ENCODE data around the gene SPATA20.

SPATA20 gene

GRCh38 chr17:50579399-50579798 lies 32.4 kb downstream of the SPATA20 start:
- Histone ChIP-seq H3K4me1 (ENCODE audit: insufficient read depth, low read length) (peaks cover 11% of the 10 kb centered on the region), H3K9me3 (ENCODE audit: control insufficient read depth, insufficient read depth, low read length) (no peaks in the 10 kb centered on the region), H3K9ac (ENCODE audit: low read depth, low read length) (no peak overlapping the region), H3K36me3 (ENCODE audit: insufficient read depth, low read length) (no peaks in the 10 kb centered on the region)

- no peak overlapping the region for H3K9ac ChIP-seq (ENCODE audit: low read depth, low read length)
- H3K4me1 ChIP-seq (ENCODE audit: insufficient read depth, low read length): peaks cover 6% of the 10 kb centered on the region; the same call in 1 of the 2 replicates
- H3K9me3 ChIP-seq (ENCODE audit: control insufficient read depth, insufficient read depth, low read length): no peaks in the 10 kb centered on the region
- no peaks in the 10 kb centered on the region for H3K36me3 ChIP-seq (ENCODE audit: insufficient read depth, low read length)
These were observed 33.7 kb downstream of the SPATA20 start for GRCh38 chr17:50580646-50581045.

- no peak overlapping the region for H3K9ac ChIP-seq (ENCODE audit: low read depth, low read length)
- peaks cover 9% of the 10 kb centered on the region; the same call in 1 of the 2 replicates for H3K4me1 ChIP-seq (ENCODE audit: insufficient read depth, low read length)
- H3K36me3 ChIP-seq (ENCODE audit: insufficient read depth, low read length): no peaks in the 10 kb centered on the region
- H3K9me3 ChIP-seq (ENCODE audit: control insufficient read depth, insufficient read depth, low read length): no peaks in the 10 kb centered on the region
These were observed 34.3 kb downstream of the SPATA20 start for GRCh38 chr17:50581316-50581715.

GRCh38 chr17:50582741-50583140 lies 35.8 kb downstream of the SPATA20 start:
- Histone ChIP-seq H3K4me1 (ENCODE audit: insufficient read depth, low read length) (peaks cover 16% of the 10 kb centered on the region; the same call in 1 of the 2 replicates), H3K9me3 (ENCODE audit: control insufficient read depth, insufficient read depth, low read length) (no peaks in the 10 kb centered on the region), H3K36me3 (ENCODE audit: insufficient read depth, low read length) (no peaks in the 10 kb centered on the region), H3K9ac (ENCODE audit: low read depth, low read length) (no peak overlapping the region)

GRCh38 chr17:50583641-50584040 lies 36.7 kb downstream of the SPATA20 start:
- no peak overlapping the region for H3K9ac ChIP-seq (ENCODE audit: low read depth, low read length)
- no peaks in the 10 kb centered on the region for H3K36me3 ChIP-seq (ENCODE audit: insufficient read depth, low read length)
- peaks cover 16% of the 10 kb centered on the region; the same call in 1 of the 2 replicates for H3K4me1 ChIP-seq (ENCODE audit: insufficient read depth, low read length)
- no peaks in the 10 kb centered on the region for H3K9me3 ChIP-seq (ENCODE audit: control insufficient read depth, insufficient read depth, low read length)

- Histone ChIP-seq H3K9ac (ENCODE audit: low read depth, low read length) (no peak overlapping the region), H3K4me1 (ENCODE audit: insufficient read depth, low read length) (peaks cover 16% of the 10 kb centered on the region; the same call in 1 of the 2 replicates), H3K9me3 (ENCODE audit: control insufficient read depth, insufficient read depth, low read length) (no peaks in the 10 kb centered on the region), H3K36me3 (ENCODE audit: insufficient read depth, low read length) (no peaks in the 10 kb centered on the region)
These were observed 37.1 kb downstream of the SPATA20 start for GRCh38 chr17:50584116-50584515.

- peaks cover 16% of the 10 kb centered on the region; the same call in 1 of the 2 replicates for H3K4me1 ChIP-seq (ENCODE audit: insufficient read depth, low read length)
- no peaks in the 10 kb centered on the region for H3K9me3 ChIP-seq (ENCODE audit: control insufficient read depth, insufficient read depth, low read length)
- no peaks in the 10 kb centered on the region for H3K36me3 ChIP-seq (ENCODE audit: insufficient read depth, low read length)
- no peak overlapping the region for H3K9ac ChIP-seq (ENCODE audit: low read depth, low read length)
These were observed 37.8 kb downstream of the SPATA20 start for GRCh38 chr17:50584749-50585148.

- Histone ChIP-seq H3K4me1 (ENCODE audit: insufficient read depth, low read length) (peaks cover 15% of the 10 kb centered on the region; the same call in 1 of the 2 replicates), H3K36me3 (ENCODE audit: insufficient read depth, low read length) (no peaks in the 10 kb centered on the region), H3K9me3 (ENCODE audit: control insufficient read depth, insufficient read depth, low read length) (no peaks in the 10 kb centered on the region), H3K9ac (ENCODE audit: low read depth, low read length) (no peak overlapping the region)
These were observed 38.4 kb downstream of the SPATA20 start for GRCh38 chr17:50585346-50585745.

- Histone ChIP-seq H3K9ac (ENCODE audit: low read depth, low read length) (no peak overlapping the region), H3K36me3 (ENCODE audit: insufficient read depth, low read length) (no peaks in the 10 kb centered on the region), H3K9me3 (ENCODE audit: control insufficient read depth, insufficient read depth, low read length) (no peaks in the 10 kb centered on the region)
These were observed 38.9 kb downstream of the SPATA20 start for GRCh38 chr17:50585891-50586290.

GRCh38 chr17:50586421-50587247 lies 39.7 kb downstream of the SPATA20 start:
- no peak overlapping the region for H3K9ac ChIP-seq (ENCODE audit: low read depth, low read length)
- H3K4me1 ChIP-seq (ENCODE audit: insufficient read depth, low read length): peaks cover 10% of the 10 kb centered on the region; the same call in 1 of the 2 replicates
- no peaks in the 10 kb centered on the region for H3K36me3 ChIP-seq (ENCODE audit: insufficient read depth, low read length)
- H3K9me3 ChIP-seq (ENCODE audit: control insufficient read depth, insufficient read depth, low read length): no peaks in the 10 kb centered on the region

More at GRCh38 chr17:50585891-50586290, 38.9 kb downstream of the SPATA20 start:
- peaks cover 10% of the 10 kb centered on the region; the same call in 1 of the 2 replicates for H3K4me1 ChIP-seq (ENCODE audit: insufficient read depth, low read length)

- Histone ChIP-seq H3K9me3 (ENCODE audit: control insufficient read depth, insufficient read depth, low read length) (no peaks in the 10 kb centered on the region), H3K4me1 (ENCODE audit: insufficient read depth, low read length) (peaks cover 10% of the 10 kb centered on the region; the same call in 1 of the 2 replicates), H3K36me3 (ENCODE audit: insufficient read depth, low read length) (no peaks in the 10 kb centered on the region), H3K9ac (ENCODE audit: low read depth, low read length) (no peak overlapping the region)
These were observed 40.6 kb downstream of the SPATA20 start for GRCh38 chr17:50587571-50587970.

GRCh38 chr17:50588391-50589049 lies 41.5 kb downstream of the SPATA20 start:
- Histone ChIP-seq H3K4me1 (ENCODE audit: insufficient read depth, low read length) (peaks cover 19% of the 10 kb centered on the region; the same call in 1 of the 2 replicates), H3K9me3 (ENCODE audit: control insufficient read depth, insufficient read depth, low read length) (no peaks in the 10 kb centered on the region), H3K9ac (ENCODE audit: low read depth, low read length) (no peak overlapping the region), H3K36me3 (ENCODE audit: insufficient read depth, low read length) (no peaks in the 10 kb centered on the region)

GRCh38 chr17:50589095-50589705 lies 42.2 kb downstream of the SPATA20 start:
- H3K36me3 ChIP-seq (ENCODE audit: insufficient read depth, low read length): no peaks in the 10 kb centered on the region
- H3K4me1 ChIP-seq (ENCODE audit: insufficient read depth, low read length): peaks cover 20% of the 10 kb centered on the region; the same call in 1 of the 2 replicates
- no peak overlapping the region for H3K9ac ChIP-seq (ENCODE audit: low read depth, low read length)
- no peaks in the 10 kb centered on the region for H3K9me3 ChIP-seq (ENCODE audit: control insufficient read depth, insufficient read depth, low read length)

GRCh38 chr17:50590946-50591737 lies 44.2 kb downstream of the SPATA20 start:
- Histone ChIP-seq H3K9ac (ENCODE audit: low read depth, low read length) (no peak overlapping the region), H3K9me3 (ENCODE audit: control insufficient read depth, insufficient read depth, low read length) (no peaks in the 10 kb centered on the region), H3K4me1 (ENCODE audit: insufficient read depth, low read length) (peaks cover 18% of the 10 kb centered on the region; the same call in 1 of the 2 replicates), H3K36me3 (ENCODE audit: insufficient read depth, low read length) (no peaks in the 10 kb centered on the region)
